ENCODE data around the gene KLHL17. TPM values are rescaled to one million over a fixed set of nuclear protein-coding genes. Genes with fewer than 3 reads are reported as not detected.
"Not testable (repeated sequence)": the region's sequence is repeated elsewhere in the genome, so short reads cannot be mapped to it uniquely, and the experiment has no call there.

KLHL17 gene
- total RNA-seq, 1 experiment from 2014 or later, result 33.4 TPM

DNA sequence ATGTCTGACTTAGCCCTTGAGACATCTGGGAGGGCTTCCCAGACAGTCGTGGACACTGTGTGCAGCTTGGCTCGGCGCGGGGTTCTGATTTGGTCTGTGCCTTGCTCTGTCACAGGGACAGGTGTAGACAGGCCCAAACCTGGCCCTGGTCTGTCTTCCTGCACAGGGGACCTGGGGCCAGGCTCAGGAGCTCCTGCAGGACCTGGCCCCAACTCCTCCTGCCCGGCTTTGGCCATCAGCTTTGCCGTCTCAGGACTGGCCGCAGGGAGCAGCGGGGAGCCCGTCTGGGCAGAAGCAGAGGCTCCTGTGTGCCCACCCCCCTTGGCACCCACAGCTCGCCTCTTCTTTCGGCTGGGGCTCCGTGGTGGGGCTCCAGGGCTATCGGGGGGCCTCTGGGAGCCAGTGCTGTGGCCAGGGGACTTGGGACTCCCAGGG lies 19.8 kb downstream of the KLHL17 start:
- no peak for DNase-seq (ENCODE audit: low spot score)

DNA sequence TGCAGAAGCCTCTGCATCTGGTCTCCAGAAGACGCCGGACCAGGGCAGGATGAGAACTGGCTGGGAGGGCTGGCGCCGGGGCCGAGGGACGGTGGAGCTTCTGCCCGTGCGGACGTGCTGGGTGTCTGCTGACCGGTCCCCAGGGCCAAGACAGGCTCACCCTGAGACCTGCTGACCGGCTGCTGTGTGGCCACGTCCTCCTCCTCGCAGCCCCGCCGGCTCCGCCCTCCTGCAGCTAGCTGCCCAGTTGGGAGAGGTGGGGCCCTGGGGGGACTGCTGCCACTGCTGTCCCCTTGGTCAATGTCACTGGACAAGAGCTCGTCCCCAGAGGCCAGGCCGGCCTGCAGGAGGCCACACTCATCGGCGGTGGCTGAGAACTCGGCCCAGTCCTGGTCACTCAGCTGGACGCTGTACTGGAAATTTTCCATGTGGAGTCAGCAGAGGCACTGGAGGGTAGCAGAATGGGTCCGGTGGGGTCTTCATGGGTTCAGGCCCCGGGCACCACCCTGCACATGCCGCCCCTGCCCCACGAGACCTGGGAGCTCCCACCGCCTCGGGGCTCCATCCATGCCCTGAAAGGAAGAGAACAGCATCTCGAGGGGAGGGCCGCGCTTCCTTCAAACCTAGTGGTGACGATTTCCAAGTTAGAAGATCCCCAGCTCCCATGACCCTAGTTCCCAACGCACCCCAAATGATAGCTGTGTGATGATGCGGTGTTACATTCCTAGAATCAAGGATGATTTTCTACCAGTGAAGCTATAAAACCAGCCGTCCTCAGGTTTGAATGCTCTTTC lies 20.4 kb downstream of the KLHL17 start:
- no peak for DNase-seq (ENCODE audit: low spot score)

DNA sequence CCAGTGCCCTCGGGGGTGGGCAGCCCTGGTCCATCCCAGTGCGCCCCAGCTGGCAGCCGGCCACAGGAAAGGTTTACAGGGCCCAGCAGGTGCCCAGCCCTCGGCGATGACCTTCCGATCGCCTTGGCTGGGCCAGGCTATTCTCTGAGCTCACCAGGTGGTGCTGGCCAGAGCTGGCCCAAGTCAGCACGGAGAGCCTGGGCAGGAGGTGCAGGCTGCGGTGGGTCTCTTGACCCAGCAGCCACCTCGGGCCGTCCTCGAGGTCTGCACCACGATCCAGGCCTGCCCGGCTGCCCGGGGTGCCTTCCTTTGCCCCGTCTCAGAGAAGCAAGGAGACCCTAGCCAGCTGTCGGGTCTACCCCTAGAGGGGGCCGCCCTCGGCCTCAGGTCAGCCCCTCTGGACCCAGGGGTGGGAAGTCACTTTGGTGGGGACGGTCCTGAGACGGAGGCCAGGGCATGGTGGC lies 21.1 kb downstream of the KLHL17 start:
- DNase-seq (ENCODE audit: low spot score), result no peak

DNA sequence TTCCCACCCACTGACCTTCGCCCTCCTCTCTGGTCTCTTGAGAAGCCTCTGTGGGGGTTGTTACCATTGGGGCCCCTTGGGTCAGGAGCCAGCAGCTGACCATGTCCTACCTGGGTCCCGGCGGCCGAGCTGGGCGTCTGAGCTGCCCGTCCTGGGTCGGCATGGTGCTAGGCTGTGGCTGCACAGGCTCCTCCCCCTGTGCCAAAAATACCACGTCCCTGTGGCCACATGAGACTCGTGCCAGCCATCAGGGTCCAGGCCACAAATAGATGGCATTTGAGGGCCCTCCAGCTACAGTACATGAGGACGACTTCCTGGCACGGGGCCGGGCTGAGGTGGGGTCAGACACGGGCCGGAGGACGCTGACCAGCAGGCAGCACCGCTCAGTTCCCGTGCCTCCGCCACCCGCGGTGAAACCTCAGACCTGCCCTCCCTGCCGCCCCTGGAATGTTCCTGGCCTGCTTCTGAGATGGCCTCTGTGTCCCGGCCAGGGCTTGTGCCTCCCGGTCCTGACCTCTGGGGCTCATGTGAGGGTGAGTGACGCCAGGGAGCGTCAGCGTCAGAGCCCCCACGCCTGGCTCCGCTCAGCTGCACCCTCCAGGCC lies 21.7 kb downstream of the KLHL17 start, which contains the start of gene PERM1:
TSS of gene PERM1 (minus strand) at position 139 of the 604 bp plus-strand sequence. CDS start 1,064 bp downstream, outside the sequence.
- DNase-seq (ENCODE audit: low spot score), result no peak

DNA sequence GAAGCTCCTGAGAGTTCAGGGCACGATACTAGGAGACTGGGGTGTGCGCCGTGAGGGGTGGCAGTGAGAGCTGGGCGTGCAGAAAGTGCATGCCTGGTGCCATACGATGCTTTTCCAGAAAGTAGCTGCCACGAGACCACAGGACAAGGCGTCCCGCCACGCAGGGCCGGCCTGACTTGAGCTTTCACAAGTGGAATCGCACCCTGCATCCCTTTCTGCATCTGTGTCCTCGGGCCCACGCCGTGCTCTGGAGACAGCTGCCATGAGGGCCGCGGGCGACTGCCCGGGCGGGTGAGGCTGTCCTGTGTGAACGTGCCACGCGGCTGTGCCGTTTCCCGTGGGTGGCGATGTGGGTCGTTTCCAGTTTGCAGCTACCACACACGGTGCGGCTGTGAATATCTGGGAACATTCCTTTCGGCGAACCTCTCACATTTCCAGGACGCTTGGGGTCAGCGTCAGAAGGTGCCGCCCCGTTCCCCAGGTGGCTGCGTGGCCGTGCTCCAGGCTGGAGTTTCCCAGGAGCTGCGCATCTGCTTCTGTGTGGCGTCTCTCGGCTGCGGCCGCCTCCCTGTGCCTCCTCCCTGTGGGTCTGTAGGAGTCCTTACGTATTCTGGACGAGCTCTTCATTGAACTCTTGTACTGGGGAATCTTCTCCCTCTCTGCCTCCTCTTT lies 22.5 kb downstream of the KLHL17 start:
- no peak for DNase-seq (ENCODE audit: low spot score)

DNA sequence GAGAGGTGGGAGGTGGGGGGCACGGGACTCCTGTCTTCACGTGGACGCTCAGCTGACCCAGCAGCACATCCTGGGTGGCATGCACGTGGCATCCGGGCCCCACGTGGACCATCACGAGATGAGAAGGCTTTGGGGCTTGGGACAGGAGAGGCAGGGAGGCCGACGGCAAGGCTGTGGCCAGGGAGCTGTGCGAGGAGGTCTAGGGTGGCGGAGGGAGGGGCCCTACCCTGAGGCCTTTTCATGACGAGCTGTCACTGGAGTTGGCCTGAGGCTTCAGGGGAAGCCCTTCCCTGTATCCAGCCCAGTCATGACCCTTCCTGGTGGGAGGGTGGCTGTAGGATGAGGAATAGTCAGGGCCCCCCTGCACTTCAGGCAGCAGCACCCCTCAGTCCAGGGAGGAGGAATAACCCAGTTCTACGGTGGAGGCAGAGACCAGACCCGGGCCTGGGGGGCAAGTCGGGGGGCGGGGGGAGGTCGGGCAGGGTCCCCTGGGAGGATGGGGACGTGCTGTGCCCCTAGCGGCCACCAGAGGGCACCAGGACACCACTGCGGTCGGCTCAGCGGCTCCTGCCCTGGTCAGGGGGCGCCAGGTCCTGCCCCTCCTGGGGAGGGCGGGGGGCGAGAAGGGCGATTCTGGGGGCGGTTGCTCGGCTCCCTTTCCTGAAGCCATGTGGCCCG lies 23.6 kb downstream of the KLHL17 start:
- no peak for DNase-seq (ENCODE audit: low spot score)

DNA sequence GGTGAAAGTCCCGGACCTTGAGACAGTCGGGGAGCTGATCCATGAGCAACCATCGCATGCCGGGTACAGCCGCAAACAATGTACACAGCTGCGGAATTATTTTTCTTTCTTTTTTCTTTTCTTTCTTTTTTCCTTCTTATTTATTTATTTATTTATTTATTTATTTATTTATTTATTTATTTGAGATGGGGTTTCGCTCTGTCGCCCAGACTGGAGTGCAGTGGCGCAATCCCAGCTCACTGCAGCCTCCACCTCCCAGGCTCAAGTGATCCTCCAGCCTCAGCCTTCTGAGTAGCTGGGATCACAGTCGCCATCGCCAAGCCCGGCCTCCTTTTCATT lies 24.1 kb downstream of the KLHL17 start:
- no peak for DNase-seq (ENCODE audit: low spot score)

DNA sequence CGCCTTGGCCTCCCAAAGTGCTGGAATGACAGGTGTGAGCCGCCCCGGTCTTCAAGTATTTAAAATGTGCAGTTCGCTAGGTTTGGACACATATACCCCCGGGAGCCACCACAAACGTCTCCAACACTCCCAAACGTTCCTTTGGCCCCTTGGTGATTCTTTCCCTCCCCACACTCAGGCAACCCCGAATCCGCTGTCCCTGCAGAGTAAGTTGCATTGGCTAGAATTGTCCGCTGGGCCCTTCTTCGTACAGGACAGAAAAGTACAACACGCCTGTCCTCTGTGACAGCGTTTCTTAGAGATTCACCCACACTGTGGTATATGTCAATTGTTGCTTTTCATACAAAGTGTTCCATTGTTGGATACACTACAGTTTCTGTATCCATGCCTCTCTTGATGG lies 24.7 kb downstream of the KLHL17 start:
- DNase-seq (ENCODE audit: low spot score), result no peak

DNA sequence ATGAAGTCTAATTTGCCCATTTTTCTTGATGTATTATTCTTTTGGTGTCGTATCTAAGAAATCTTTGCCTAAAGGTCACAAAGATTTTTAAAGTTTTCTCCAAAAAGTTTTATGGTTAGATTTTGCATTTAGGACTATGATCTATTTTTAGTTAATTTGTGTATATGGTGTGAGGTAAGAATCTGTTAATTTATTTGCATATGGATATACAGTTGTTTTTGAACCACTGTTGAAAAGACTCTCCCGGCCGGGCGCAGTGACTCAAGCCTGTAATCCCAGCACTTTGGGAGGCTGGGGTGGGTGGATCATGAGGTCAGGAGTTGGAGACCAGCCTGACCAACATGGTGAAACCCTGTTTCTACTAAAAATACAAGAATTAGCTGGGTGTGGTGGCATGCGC lies 27.7 kb downstream of the KLHL17 start:
- not testable (repeated sequence) for DNase-seq (ENCODE audit: low spot score)

DNA sequence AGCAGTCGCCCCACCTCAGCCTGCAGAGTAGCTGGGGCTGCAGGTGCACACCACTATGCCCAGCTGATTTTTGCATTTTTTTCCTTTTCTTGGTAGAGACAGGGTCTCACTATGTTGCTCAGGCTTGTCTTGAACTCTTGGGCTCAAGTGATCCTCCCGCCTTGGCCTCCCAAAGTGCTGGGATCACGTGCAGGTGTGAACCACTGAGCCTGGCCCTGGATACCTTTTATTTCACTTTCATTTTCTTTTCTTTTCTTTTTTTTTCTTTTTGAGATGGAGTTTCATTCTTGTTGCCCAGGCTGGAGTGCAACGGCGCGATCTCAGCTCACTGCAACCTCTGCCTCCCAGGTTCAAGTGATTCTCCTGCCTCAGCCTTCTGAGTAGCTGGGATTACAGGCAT lies 30.9 kb downstream of the KLHL17 start:
- DNase-seq (ENCODE audit: low spot score), result not testable (repeated sequence)

DNA sequence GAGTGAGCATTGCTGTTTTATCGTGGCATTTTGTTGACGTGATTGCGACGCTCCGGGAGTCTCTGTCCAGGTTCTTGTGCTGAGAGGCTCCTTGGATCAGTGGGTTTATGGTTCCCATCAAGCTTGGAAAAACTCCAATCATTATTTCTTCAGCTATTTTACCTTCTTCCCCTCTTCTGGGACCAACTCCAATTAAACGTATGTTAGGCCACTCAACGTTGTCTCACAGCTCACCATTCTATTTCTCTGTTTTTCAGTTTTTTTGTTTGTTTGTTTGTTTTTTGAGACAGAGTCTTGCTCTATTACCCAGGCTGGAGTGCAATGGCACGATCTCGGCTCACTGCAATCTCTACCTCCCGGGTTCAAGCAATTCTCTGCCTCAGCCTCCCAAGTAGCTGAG lies 31.5 kb downstream of the KLHL17 start:
- no peak for DNase-seq (ENCODE audit: low spot score)

DNA sequence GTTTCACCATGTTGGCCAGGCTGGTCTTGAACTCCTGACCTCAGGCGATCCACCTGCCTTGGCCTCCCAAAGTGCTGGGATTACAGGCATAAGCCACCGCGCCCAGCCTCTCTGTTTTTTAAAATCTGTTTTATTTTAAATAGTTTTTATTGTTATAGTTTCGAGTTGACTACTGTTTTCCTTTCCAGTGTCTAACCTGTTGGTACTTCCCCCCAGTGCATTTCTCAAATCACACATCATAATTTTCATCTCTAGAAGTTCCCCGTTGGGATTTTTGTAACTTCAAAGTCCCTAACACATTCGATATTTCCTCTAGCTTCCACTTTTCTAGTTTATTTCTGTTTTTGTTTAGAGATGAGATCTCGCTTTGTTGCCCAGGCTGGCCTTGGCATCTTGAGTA lies 32.0 kb downstream of the KLHL17 start:
- DNase-seq (ENCODE audit: low spot score), result no peak

DNA sequence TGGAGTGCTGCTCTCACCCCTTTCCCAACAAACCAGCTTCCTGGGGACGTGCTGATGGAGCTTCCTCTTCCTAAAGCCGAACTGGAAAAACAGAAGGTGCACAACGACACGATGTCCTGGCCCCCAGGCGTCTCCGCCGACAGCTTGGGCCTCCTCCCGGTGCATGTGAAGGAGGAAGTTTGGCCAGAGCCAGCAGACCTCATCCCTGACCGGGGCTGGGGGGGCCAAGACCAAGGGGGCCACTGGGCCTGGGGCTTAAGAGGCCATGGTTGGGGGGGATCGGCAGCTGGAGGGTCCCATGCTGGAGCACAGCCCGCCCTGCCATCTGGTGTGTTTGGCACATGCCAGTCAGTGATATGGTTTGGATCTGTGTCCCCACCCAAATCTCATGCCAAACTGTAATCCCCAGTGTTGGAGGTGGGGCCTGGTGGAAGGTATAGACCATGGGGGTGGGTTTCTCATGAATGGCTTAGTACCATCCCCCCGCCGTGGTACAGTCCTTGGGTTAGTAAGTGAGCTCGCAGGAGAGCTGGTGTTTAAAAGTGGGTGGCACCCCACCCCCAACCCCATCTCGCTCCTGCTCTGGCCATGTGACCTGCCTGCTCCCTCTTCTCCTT lies 33.1 kb downstream of the KLHL17 start:
- no peak for DNase-seq (ENCODE audit: low spot score)

DNA sequence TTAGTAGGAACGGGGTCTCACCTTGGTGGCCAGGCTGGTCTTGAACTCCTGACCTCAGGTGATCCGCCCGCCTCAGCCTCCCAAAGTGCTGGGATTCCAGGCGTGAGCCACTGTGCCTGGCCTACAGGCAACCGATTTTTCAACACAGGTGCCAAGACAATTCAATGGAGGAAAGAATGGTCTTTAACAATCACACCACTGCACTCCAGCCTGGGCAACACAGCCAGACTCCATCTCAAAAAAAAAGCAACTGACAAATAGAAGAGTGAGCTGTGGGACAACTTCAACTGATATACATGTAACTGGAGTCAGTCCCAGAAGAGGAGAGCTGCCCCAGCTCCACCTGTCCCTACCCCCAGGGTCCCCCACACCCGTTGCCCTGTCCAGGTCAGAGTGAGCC lies 34.2 kb downstream of the KLHL17 start:
- not testable (repeated sequence) for DNase-seq (ENCODE audit: low spot score)

DNA sequence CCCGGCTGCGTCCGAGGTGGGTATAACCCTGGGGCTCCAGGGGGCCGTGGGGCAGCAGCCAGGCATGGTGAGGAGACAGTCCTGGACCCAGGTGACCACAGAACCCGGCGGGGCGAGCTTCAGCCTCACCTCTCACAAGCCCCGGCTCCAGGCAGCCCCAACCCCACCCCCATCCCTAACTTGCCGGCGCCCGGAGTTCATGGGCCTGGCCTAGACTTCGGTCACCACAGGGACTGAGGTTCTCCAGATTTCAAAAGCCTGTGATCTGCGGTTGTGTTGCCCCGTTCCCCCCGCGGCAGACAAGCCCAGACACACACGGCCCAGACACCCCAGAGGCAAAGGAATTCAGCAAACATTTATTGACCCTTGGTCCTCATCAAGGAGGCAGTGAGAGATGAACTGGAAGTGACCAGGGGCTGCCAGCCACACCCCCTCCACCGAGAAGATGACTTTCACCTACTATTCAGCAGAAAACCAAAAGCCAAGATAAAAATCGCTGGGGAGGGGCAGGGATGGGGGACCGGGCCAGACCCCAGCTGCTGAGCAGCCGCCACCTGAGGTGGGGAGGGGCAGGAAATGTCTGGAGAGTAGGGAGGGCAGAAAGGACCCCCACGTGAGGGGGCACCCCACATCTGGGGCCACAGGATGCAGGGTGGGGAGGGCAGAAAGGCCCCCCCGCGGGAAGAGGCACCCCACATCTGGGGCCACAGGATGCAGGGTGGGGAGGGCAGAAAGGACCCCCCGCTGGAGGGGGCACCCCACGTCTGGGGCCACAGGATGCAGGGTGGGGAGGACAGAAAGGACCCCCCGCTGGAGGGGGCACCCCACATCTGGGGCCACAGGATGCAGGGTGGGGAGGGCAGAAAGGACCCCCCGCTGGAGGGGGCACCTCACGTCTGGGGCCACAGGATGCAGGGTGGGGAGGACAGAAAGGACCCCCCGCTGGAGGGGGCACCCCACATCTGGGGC lies 35.6 kb downstream of the KLHL17 start:
- no peak for DNase-seq (ENCODE audit: low spot score)

DNA sequence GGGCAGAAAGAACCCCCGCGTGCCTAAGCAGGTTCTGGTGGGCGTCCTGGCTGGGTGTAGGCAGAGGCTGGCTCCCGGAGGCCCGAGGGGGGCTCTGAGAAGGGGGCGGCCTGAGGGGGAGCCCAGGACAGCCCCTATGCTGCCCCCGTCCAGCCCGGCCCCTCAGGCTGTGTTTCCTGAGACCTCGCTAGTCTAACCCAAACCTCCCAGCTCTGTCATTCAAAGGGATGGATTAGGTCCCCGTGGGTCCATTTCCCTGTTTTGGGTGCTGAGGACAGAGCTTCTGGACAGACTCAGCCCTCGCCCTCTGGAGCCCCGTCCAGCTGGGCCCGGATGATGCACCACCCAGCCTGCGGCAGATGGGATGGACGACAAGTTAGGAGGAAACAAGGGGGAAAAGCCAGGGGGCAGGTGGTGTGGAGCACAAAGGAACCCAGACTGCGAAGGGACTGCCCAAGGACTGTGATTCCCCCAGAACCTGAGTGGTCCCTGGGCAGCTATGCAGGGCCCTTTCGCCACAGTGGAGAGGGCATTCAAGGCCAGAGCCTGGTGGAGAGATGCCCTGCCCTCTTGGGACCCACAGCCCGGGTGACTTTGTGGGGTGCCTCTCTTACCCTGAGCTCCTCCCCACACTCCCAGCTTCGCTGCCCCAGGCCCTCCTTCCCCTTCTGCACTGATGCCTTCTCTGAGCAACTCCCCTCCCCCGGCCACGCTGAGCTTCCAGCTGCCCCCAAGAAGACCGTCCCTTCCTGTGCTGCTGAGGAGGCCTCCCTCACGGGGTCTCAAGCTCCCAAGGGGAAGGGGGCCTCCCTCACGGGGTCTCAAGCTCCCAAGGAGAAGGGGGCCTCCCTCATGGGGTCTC lies 36.7 kb downstream of the KLHL17 start:
- no peak for DNase-seq (ENCODE audit: low spot score)

DNA sequence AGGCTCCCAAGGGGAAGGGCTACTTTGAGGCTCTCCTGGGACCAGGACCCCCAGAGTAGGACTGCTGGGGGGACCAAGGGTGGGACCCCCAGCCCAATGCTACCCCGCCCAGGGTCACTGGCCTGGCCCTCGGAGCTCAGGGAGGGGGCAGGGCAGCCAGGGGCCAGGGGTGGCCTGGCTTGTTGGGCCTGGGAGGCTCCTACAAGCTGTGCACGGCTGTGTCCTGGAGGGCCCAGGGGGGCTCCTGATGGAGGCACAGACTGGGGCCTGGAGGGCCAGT lies 37.3 kb downstream of the KLHL17 start:
- DNase-seq (ENCODE audit: low spot score), result no peak

DNA sequence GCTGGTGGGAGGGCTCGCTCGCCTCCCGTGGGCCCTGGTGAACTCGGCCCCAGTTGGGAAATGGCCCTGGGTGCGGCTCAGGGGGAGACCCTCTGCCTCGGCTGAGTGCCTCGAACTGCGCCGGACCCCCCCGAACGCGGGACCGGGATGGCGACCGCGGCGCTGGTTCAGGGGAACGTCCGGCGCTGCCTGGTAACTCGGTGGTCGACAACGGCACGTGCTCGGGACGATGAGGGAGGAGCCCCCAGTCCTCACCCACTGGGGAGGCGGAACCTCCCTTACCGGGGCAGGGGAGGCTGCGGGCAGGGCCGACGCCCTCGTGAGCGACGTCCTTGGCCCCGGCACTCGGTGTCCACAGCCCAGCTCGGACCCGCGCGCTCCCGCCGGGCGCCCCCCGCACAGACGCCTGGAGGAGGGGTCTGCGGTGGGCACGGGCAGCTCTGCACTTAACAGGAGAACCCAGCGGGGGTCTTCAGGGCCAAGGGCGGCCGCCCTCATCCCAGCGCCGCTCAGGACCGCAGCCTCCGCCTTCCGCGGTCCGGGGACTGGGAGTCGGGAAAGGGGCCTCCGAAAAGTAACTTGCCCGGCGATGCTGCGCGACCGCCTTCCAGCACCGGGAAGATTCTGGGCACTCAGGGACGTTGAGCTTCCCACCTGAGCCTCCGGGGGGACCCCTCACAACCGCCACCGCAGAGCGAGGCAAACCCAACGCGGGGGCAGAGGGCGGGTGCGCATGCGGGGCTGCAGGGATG lies 37.8 kb downstream of the KLHL17 start:
- DNase-seq (ENCODE audit: low spot score), result no peak

DNA sequence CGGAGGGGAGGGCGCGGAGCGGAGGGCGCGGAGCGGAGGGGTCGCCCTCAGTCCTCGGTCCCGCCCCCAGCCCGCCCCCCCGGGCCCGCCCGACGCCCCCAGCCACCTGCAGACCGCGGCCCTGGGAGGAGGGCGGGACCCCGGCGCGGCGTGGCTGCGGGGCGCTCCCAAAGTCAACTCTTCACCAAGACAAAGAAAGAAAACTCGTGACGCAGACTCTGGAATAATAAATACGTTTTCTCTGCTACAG lies 38.3 kb downstream of the KLHL17 start:
- no peak for DNase-seq (ENCODE audit: low spot score)
